ENCODE measurements around the gene CHAF1A.

GRCh38 chr19:4447327-4448146 lies 45.1 kb downstream of the CHAF1A start:
- TF ChIP-seq EP300 (IDR thresholded peaks at IDR 0.05), result no peak
- no peak for TF ChIP-seq CTCF (IDR thresholded peaks at IDR 0.05)

Data from tibial nerve (tissue), 4 donors.